Activated naive CD8-positive, alpha-beta T cell treated with anti-CD3 and anti-CD28 coated beads, Interleukin-2, amount 10 ng/mL, durations not matched to agents 7 days and 5 days (primary cell): ENCODE measurements around the gene PA2G4. TPM values are rescaled to one million over a fixed set of nuclear protein-coding genes. Genes with fewer than 3 reads are reported as not detected.
"Not testable (repeated sequence)": the region's sequence is repeated elsewhere in the genome, so short reads cannot be mapped to it uniquely, and the experiment has no call there.

Source experiments
- ATAC-seq: fragments of 150-1000 bp; cut with Tn5 transposase; one replicate; pipeline ENCODE4 v1.10.0; 2021; ENCODE audit warnings: low read depth, moderate library complexity
- POLR2A ChIA-PET: fragments of 350-600 bp; sonication (Branson Sonifier 250); formaldehyde crosslinking; loops from one replicate; lab custom pipeline; 2021; ENCODE audit warnings: antibody characterized with exemption; lab: Charles Lee
- DNase-seq: peaks from one replicate; pipeline ENCODE4 v3.0.0; 2021
- H3K27ac Mint-ChIP-seq: one replicate; pipeline ENCODE4 v1.8.0; 2022; ENCODE audit warnings: mild to moderate bottlenecking, mixed read lengths
- H3K27me3 Mint-ChIP-seq: one replicate; pipeline ENCODE4 v1.8.0; 2022; ENCODE audit warnings: mild to moderate bottlenecking, moderate library complexity, mixed read lengths
- H3K36me3 Mint-ChIP-seq: one replicate; pipeline ENCODE4 v1.8.0; 2021; ENCODE audit warnings: mild to moderate bottlenecking, mixed read lengths
- H3K4me1 Mint-ChIP-seq: one replicate; pipeline ENCODE4 v1.8.0; 2021; ENCODE audit warnings: mixed read lengths
- H3K4me3 Mint-ChIP-seq: one replicate; pipeline ENCODE4 v1.8.0; 2022; ENCODE audit warnings: mild to moderate bottlenecking, moderate library complexity, mixed read lengths
- H3K9me3 Mint-ChIP-seq: one replicate; pipeline ENCODE4 v1.8.0; 2021; ENCODE audit warnings: mixed read lengths
- total RNA-seq, 2 experiments: library from RNA; stranded (reverse); gene quantifications; one replicate each; pipeline ENCODE4 v1.2.3, GENCODE V29; 2021

PA2G4 gene
- total RNA-seq, 2 experiments from 2014 or later = 226 to 227 TPM

DNA sequence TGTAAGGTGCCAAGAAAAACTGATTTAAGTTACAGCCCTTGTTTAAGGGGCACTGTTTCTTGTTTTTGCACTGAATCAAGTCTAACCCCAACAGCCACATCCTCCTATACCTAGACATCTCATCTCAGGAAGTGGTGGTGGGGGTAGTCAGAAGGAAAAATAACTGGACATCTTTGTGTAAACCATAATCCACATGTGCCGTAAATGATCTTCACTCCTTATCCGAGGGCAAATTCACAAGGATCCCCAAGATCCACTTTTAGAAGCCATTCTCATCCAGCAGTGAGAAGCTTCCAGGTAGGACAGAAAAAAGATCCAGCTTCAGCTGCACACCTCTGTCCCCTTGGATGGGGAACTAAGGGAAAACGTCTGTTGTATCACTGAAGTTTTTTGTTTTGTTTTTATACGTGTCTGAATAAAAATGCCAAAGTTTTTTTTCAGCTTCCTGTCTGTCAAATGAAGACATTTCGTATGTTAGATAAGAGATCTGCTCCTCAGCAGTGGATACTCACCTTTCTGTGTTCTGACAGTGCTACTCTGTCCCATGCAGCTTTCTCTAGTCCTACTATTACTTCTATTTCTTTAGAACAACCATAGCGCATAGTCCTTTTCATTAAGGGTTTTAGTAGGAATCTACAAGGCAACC is 1.2 kb upstream of the PA2G4 start:
- no peaks in the 10 kb centered on the region for H3K9me3 Mint-ChIP-seq
- peak; percentile 4 for ATAC-seq
- H3K4me1 Mint-ChIP-seq = peaks cover 46% of the 10 kb centered on the region

DNA sequence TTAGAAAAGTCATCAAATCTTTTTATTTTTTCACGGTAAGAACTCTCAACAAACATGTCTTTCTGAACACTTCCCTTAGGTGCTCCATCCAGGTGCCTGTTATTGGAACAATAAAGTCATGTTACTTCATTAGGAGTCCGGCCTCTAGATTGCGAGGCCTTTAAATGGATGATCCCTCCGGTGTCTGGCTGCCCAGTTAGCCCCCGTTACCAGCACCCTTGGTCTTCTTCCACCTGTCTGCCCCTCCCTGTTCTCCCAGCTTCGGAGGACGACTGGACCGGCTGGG is 593 bp upstream of the PA2G4 start:
- H3K4me3 Mint-ChIP-seq = peak overlapping the region; percentile 90
- POLR2A ChIA-PET = interaction anchor here (0.8 to 4.8 kb wide), 38 partner anchors 9 to 374 kb away, joined by 3 to 111 read pairs (median 6); partner anchors contain the start of genes ANKRD52, DNAJC14, ERBB3 and ESYT1
- H3K27me3 Mint-ChIP-seq = no peaks in the 10 kb centered on the region
- peaks cover 46% of the 10 kb centered on the region for H3K4me1 Mint-ChIP-seq
- ATAC-seq (no peak), DNase-seq (no peak)
- peak overlapping the region; percentile 95 for H3K27ac Mint-ChIP-seq
- H3K36me3 Mint-ChIP-seq = peaks cover 33% of the 10 kb centered on the region
- H3K9me3 Mint-ChIP-seq = no peaks in the 10 kb centered on the region

More for the DNA sequence above, 1.2 kb upstream of the PA2G4 start:
- peaks cover 33% of the 10 kb centered on the region for H3K36me3 Mint-ChIP-seq
- H3K4me3 Mint-ChIP-seq = peak overlapping the region; percentile 90
- DNase-seq = no peak
- peak overlapping the region; percentile 95 for H3K27ac Mint-ChIP-seq
- POLR2A ChIA-PET = interaction anchor here (0.6 to 4.8 kb wide), 22 partner anchors 9 to 365 kb away, joined by 3 to 111 read pairs (median 7); partner anchors contain the start of genes ANKRD52, ERBB3, ESYT1 and ORMDL2
- H3K27me3 Mint-ChIP-seq = no peaks in the 10 kb centered on the region

DNA sequence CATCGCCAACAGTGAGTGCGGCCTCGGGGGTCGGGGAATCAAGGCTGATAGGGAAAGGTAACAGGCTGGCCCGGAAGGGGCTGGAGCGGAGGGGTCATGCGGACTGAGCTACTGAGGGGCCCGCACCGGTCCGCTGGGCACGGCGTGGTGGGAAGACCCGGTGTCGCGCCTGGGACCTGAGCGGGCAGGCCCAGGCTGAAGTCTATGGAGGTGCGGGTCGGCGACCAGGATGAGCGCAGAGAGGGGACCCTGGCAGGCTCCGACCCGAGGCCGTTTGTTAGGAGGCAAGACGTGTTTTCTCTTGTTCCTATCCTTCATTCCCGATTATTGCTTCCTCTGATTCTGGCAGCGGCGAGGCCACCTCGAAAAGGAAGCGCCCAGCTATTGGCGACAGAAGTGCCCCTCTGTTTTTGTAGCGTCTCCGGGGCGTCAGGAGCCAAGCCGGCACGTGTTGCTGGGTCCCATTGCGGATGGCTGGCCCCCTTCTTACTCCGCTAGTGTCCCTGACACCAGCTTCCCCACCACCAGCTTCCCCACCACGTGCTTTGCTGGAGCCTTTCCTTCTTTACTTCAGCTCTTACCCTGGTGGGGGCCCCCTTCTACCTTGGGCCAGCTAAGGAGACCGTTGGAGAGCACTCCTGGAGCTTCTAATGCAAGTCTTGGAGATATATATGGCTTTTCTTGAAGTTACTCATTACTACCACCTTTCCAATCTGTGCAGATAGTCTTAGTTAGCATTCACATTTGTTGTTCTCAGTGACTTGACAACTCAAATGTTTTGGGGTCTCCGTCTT is 653 bp downstream of the PA2G4 start:
- peaks cover 29% of the 10 kb centered on the region for H3K36me3 Mint-ChIP-seq
- H3K27me3 Mint-ChIP-seq = no peaks in the 10 kb centered on the region
- H3K4me3 Mint-ChIP-seq = peak overlapping the region; percentile 90
- peaks cover 46% of the 10 kb centered on the region for H3K4me1 Mint-ChIP-seq
- H3K9me3 Mint-ChIP-seq = no peaks in the 10 kb centered on the region
- DNase-seq (no peak), ATAC-seq (peak; percentile 3)
- POLR2A ChIA-PET = interaction anchor here (0.5 to 4.8 kb wide), 25 partner anchors 8 to 375 kb away, joined by 3 to 111 read pairs (median 8); partner anchors contain the start of genes ERBB3, ESYT1, MYL6B and ORMDL2
- peak overlapping the region; percentile 95 for H3K27ac Mint-ChIP-seq

DNA sequence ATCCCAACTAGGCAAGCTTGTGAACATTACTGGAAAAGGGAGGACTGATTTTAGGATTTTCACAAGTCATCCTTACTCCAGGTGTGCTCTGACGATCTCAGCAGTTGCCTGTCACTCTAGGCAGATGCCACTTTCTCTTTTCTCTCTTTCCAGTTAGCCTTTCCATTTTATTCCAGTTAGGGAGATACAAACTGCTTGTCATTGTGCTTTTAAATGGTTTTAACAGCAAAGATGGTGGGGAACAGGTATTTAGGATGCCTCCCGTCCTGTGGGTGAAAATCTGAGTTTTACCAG is 1.2 kb downstream of the PA2G4 start:
- peaks cover 48% of the 10 kb centered on the region for H3K4me1 Mint-ChIP-seq
- POLR2A ChIA-PET = interaction anchor here (0.5 to 4.8 kb wide), 14 partner anchors 11 to 359 kb away, joined by 3 to 111 read pairs (median 10); partner anchors contain the start of genes ERBB3, ESYT1, MYL6B and ORMDL2
- H3K4me3 Mint-ChIP-seq = peak overlapping the region; percentile 90
- H3K36me3 Mint-ChIP-seq = peaks cover 31% of the 10 kb centered on the region
- ATAC-seq (no peak), DNase-seq (no peak)
- H3K27me3 Mint-ChIP-seq = no peaks in the 10 kb centered on the region
- peak overlapping the region; percentile 95 for H3K27ac Mint-ChIP-seq
- no peaks in the 10 kb centered on the region for H3K9me3 Mint-ChIP-seq

DNA sequence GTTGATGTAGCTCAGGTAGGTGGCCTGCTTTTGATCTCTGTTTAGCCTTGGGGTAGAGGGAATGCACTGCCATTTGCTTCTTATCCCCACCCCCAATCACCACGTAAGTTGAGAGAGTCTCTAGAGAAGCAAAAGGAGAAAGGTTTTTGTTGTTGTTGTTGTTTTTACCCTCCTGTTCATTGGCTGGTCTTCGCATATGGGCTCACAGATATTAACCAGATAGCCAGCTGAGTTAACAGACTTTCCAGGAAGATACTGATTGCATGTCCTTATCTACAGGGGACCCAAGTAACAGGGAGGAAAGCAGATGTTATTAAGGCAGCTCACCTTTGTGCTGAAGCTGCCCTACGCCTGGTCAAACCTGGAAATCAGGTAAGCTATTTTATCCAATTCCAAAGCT is 2.9 kb downstream of the PA2G4 start:
- no peak for ATAC-seq
- POLR2A ChIA-PET = interaction anchor here (1.5 to 3.1 kb wide), 2 partner anchors 10 to 12 kb away, joined by 3 to 21 read pairs; partner anchors contain the start of genes RPL41 and ZC3H10
- no peaks in the 10 kb centered on the region for H3K27me3 Mint-ChIP-seq
- H3K4me3 Mint-ChIP-seq = peak overlapping the region; percentile 35
- H3K9me3 Mint-ChIP-seq = no peaks in the 10 kb centered on the region
- peak overlapping the region; percentile 64 for H3K27ac Mint-ChIP-seq
- DNase-seq = no peak
- H3K4me1 Mint-ChIP-seq = peaks cover 42% of the 10 kb centered on the region
- peaks cover 36% of the 10 kb centered on the region for H3K36me3 Mint-ChIP-seq

DNA sequence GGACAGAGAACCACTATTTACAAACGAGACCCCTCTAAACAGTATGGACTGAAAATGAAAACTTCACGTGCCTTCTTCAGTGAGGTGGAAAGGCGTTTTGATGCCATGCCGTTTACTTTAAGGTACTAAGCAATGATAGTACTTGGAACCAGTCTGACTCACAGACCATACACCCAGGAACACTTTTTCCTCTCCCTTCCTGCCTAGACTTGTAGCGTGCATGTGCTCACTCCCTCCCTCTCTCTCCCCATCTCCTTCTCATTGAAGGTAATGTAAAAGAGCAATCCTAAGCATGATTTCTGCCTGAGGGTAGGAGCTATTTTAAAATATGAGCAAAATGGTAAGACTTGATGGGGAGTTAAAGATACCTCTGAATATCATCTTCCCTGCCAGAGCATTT is 6.2 kb downstream of the PA2G4 start:
- no peak for DNase-seq
- H3K27ac Mint-ChIP-seq = peak overlapping the region; percentile 16
- ATAC-seq = no peak
- H3K4me3 Mint-ChIP-seq = no peak overlapping the region
- peaks cover 28% of the 10 kb centered on the region for H3K4me1 Mint-ChIP-seq
- H3K36me3 Mint-ChIP-seq = peaks cover 47% of the 10 kb centered on the region
- H3K9me3 Mint-ChIP-seq = no peaks in the 10 kb centered on the region
- POLR2A ChIA-PET = interaction anchor here (1.0 to 1.2 kb wide), 2 partner anchors 25 to 64 kb away, joined by 3 read pairs; no protein-coding TSS in a partner anchor
- no peaks in the 10 kb centered on the region for H3K27me3 Mint-ChIP-seq

DNA sequence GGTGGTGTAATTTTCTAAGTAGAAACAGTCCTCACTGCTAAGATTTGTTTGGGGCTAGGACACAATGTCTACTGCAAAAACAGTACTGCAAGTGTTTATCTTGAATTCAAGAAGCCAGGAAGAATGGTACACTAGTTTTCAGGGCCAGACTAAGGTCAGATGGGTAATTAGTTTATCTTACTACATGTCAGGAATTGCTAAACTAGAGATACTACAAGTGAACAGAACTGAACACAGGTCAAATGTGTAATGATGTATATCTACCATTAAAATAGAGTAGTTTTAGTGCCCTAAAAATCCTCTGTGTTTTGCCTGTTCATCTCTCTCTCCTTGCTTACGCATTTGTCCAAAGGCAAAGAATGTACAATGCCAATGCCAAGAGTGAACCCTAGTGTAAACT is 9.7 kb downstream of the PA2G4 start:
- Mint-ChIP-seq H3K4me1 (peaks cover 21% of the 10 kb centered on the region), H3K36me3 (peaks cover 47% of the 10 kb centered on the region), H3K27me3 (no peaks in the 10 kb centered on the region), H3K27ac (peak overlapping the region; percentile 17), H3K4me3 (no peak overlapping the region), H3K9me3 (no peaks in the 10 kb centered on the region)
- ATAC-seq (no peak), DNase-seq (no peak)
- POLR2A ChIA-PET = interaction anchor here (1.9 kb wide), 1 partner anchor 10 kb away, joined by 18 read pairs; the partner anchor contains the start of gene PA2G4

DNA sequence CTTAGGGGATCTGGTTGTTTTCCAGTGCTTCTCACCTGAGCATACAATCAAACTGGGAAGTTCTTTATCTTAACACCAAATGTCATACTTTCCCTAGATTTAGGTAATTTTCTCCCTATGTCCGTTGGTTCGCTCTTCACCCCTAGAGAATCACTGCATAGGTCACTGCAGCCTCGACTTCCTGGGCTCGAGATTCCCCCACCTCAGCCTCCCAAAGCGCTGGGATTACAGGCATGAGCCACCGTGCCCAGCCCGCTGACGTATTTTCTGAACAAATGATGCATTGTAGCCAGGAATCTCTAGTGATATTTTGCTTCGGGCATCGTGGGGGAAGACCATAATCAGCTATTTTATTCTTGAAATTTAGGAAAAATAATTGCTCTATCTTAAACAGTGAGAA is 11.0 kb downstream of the PA2G4 start:
- H3K27ac Mint-ChIP-seq = peak overlapping the region; percentile 99
- H3K36me3 Mint-ChIP-seq = peaks cover 46% of the 10 kb centered on the region
- no peaks in the 10 kb centered on the region for H3K9me3 Mint-ChIP-seq
- peaks cover 30% of the 10 kb centered on the region for H3K4me1 Mint-ChIP-seq
- H3K27me3 Mint-ChIP-seq = no peaks in the 10 kb centered on the region
- DNase-seq = no peak
- ATAC-seq = no peak
- POLR2A ChIA-PET = interaction anchor here (0.6 to 5.3 kb wide), 8 partner anchors 7 to 298 kb away, joined by 3 to 111 read pairs (median 5); partner anchors contain the start of genes ORMDL2, PA2G4 and SARNP
- peak overlapping the region; percentile 98 for H3K4me3 Mint-ChIP-seq

DNA sequence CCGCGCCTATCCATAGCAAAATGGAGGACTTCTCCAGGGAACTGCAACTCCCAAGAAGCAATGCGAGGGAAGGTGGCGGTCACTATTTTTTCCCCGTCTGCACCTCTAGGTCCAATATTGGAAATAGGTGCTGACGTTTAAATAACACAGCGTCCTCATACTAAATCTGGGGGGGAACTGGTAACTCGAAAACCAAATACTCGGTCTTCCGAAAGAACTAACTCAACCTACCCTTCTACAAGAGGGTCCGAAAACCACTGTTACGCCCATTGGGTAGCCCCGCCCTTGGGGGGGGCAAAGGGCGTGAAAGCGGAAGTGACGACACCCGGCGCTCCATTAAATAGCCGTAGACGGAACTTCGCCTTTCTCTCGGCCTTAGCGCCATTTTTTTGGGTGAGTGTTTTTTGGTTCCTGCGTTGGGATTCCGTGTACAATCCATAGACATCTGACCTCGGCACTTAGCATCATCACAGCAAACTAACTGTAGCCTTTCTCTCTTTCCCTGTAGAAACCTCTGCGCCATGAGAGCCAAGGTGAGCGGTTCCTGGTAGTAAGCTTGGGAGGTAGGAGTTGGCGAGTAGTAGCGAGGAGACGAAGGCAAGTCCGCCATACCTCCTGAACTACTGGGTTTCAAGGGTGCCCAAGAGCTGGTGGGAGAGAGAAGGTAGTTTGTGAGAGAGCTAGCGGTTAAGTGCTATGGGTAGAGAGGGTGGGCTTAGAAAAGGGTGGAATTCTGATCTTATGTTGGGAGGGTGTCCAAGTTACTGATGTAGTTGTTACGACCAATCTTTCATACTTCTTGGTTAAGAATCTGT is 12.1 kb downstream of the PA2G4 start, which contains the start of gene RPL41:
TSS of gene RPL41 (plus strand) at position 367 of the 815 bp plus-strand sequence.
- peak within 1 kb of the TSS; percentile 98 for H3K4me3 Mint-ChIP-seq
- no peaks in the 10 kb centered on the region for H3K9me3 Mint-ChIP-seq
- DNase-seq = peak; percentile 94
- no peaks in the 10 kb centered on the region for H3K27me3 Mint-ChIP-seq
- peaks cover 35% of the 10 kb centered on the region for H3K36me3 Mint-ChIP-seq
- ATAC-seq = peak; percentile 29
- POLR2A ChIA-PET = interaction anchor here (0.6 to 5.3 kb wide), 21 partner anchors 9 to 401 kb away, joined by 3 to 111 read pairs (median 6); partner anchors contain the start of genes BLOC1S1, CNPY2, COQ10A and ERBB3
- H3K4me1 Mint-ChIP-seq = peaks cover 27% of the 10 kb centered on the region
- peak within 1 kb of the TSS; percentile 99 for H3K27ac Mint-ChIP-seq

DNA sequence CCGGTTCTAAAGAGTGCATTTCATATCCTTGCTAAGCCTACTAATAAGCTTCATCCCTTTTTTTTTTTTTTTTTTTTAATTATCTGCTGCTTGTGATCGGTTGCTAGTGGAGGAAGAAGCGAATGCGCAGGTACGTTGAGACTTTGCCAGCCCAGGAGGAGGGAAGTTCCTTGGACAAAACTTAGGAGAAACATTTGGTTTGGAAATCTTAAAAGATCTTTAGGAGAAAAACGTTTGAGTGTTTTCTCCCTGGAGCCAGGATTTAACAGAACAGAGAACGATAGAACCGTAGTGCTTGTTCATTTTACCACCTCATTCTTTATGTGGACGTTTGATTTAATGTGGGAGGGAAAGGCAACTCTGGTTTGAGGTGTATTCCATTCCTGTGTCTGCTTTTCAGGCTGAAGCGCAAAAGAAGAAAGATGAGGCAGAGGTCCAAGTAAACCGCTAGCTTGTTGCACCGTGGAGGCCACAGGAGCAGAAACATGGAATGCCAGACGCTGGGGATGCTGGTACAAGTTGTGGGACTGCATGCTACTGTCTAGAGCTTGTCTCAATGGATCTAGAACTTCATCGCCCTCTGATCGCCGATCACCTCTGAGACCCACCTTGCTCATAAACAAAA is 12.8 kb downstream of the PA2G4 start:
- ATAC-seq, DNase-seq, H3K9me3 Mint-ChIP-seq, H3K27me3 Mint-ChIP-seq: not testable (repeated sequence)
- POLR2A ChIA-PET = interaction anchor here (0.5 to 5.3 kb wide), 26 partner anchors 9 to 401 kb away, joined by 3 to 111 read pairs (median 6); partner anchors contain the start of genes BLOC1S1, CNPY2, COQ10A and ERBB3
- Mint-ChIP-seq H3K27ac (peak overlapping the region; percentile 99), H3K4me3 (peak overlapping the region; percentile 98), H3K36me3 (peaks cover 33% of the 10 kb centered on the region), H3K4me1 (peaks cover 25% of the 10 kb centered on the region)

DNA sequence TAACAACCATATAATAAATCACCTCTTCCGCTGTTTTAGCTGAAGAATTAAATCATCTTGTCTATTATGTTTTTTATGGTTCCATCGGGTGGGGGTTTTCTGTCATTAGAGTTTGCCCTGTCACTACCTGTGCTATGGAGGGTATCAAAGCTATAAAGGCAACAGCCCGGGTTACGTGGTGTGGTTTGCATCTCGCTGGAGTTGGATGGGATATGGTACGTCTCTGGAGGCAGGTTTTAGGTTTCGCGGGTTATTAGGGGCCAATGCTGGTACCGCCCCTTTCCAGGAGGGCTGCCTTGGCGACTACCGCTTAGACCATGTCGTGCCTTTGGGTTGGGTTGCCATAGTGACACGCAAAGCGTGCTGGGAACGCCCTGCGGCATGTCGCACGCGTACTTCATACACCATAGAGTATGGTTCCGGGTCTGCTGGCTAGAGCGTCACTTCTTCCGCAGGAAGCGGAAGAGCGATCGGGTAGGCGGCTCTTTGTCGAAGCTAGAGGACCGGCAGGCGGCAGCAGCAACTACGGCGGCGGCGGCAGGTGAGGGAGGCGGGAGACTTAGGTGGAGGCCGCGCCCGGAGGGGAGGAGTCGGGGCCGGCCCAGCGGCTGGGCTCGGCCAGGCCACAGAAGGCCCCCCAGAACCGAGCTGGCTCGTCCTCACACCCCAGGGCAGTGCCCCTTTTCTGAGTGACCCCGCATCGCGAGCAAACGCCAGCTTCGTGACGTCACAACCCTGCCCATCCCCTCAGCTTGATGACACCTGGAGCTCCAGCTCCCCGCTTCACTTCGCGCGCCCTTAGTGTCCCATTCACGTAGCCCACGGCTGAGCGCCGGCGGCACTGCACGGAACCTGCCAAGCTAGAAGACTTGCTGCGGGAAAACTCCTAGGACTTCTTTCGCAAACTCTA is 13.7 kb downstream of the PA2G4 start, which contains the start of gene ZC3H10:
TSS of gene ZC3H10 (plus strand) at position 489 of the 910 bp plus-strand sequence. CDS start 2,297 bp downstream, outside the sequence.
- Mint-ChIP-seq H3K4me3 (peak within 1 kb of the TSS; percentile 98), H3K27me3 (no peaks in the 10 kb centered on the region), H3K27ac (peak within 1 kb of the TSS; percentile 99), H3K9me3 (no peaks in the 10 kb centered on the region), H3K36me3 (peaks cover 26% of the 10 kb centered on the region), H3K4me1 (peaks cover 24% of the 10 kb centered on the region)
- ATAC-seq (peak; percentile 81), DNase-seq (peak; percentile 94)
- POLR2A ChIA-PET = interaction anchor here (0.5 to 5.3 kb wide), 39 partner anchors 8 to 389 kb away, joined by 3 to 111 read pairs (median 4); partner anchors contain the start of genes ANKRD52, CNPY2, COQ10A and DNAJC14
